GM18519 (cell line): Measurements from ENCODE around the gene TNFAIP8L2.

Experiments used
- ATAC-seq: cut with Tn5 transposase; IDR thresholded peaks from one replicate; pipeline ENCODE4 v1.9.1; 2021; ENCODE audit warnings: mild to moderate bottlenecking, moderate library complexity; ENCODE audit not compliant: unreplicated experiment, low FRiP score

Gene TNFAIP8L2

DNA sequence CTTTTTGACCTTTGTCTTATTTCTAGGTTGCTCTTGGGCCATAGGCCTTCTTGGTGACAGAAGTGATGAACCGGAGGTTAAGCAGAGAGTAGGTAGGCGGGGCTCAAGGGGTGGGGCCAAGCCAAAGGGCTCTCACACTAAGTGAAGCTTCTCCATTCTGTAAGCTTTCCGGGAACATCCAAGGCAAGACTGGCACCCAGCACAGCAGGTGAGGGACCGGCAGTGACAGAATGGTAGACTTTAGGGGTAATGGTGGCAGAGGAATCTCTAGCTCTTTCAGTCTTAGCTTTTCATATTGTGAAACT lies at the start of gene TNFAIP8L2:
TSS of gene TNFAIP8L2 (plus strand) at position 135 of the 305 bp plus-strand sequence. CDS start 2,049 bp downstream, outside the sequence.
- ATAC-seq: no peak

DNA sequence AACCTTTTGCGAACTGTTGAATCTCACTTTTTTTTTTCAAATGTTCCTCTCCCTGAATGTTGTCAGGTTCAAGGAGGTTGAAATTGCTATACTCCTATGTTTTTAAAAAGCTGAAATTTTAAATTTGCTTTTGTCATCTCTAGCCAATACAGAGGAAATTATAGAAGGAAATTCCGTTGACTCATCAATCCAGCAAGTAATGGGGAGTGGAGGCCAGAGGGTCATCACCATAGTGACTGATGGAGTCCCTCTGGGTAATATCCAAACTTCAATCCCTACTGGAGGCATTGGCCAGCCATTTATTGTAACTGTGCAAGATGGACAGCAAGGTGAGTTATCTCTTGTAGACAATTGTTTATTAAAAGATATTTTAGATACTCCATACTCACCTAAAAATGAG lies 49.6 kb upstream of the TNFAIP8L2 start:
- no peak for ATAC-seq

DNA sequence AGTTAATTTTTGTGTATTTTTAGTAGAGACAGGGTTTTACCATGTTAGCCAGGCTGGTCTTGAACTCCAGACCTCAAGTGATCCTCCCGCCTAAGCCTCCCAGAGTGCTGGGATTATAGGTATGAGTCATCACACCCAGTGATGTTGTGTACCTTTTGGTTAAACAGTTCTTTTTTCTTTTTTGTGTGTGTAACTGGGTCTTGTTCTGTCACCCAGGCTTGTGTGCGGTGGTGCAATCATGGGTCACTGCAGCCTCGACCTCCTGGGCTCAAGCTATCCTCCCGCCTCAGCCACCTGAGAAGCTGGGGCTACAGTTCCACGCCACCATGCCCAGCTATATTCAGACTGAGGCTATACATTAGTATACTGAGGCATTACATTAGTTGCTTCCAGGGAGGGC lies 48.1 kb upstream of the TNFAIP8L2 start:
- no peak for ATAC-seq

DNA sequence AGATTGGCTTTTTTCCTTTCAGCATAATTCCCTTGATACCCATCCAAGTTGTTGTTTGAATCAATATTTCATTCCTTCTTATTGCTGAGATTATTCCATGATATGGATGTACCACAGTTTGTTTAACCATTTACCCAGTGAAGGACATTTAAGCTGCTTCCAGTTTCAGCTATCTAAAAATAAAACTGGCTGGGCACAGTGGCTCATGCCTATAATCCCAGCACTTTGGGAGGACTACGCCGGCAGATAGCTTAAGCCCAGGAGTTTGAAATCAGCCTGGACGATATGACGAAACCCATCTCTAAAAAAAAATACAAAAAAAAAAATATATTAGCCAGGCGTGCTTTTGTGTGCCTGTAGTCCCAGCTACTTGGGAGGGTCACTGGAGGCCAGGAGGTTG lies 42.6 kb upstream of the TNFAIP8L2 start:
- ATAC-seq: no peak

DNA sequence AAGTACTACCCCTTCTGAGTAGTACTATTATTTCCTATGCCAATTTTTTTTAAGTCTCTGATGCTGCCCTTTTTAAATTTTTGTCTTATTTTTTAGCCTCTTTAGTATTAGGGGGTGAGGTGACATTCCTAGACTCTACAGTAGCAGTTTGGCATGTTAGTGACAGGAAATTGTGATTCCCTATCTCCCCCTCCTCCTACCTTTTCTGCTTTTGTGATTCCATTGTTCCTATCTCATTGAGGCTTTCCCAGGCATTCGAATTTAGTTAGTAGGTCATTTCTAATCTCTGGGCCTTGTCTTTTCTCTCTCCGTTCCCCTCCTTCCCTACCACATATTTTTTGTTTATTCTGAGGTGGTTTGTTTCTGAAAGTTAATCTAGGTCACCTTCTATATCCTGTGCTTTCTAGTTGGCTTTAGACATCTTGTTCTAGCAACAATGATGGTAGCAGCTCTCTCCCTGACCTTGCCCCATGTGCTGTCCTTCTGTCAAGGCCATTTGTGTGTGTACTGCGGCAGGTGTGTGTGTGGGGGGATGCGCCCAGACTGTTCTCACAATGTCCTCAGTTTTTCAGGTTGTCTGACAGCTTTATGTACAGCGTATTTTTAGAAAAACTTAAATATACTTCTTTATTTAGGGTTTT lies 31.6 kb upstream of the TNFAIP8L2 start:
- no peak for ATAC-seq

DNA sequence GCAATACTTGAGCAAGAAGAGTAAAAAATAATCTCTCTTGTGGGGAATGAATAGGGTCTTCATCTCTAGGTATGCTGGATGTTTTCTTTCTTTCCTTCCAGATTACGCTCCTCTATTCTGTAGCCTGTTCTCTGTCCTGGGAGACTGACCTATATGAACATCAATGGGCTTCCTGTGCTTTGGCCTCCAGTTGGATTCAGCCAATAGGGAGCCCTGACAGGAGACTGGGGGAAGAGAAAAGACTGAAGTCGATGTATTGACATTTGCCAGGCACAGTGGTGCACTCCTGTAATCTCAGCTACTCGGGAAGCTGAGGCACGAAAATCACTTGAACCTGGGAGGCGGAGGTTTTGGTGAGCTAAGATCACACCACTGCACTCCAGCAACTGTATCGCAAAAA lies 27.6 kb upstream of the TNFAIP8L2 start:
- no peak for ATAC-seq

DNA sequence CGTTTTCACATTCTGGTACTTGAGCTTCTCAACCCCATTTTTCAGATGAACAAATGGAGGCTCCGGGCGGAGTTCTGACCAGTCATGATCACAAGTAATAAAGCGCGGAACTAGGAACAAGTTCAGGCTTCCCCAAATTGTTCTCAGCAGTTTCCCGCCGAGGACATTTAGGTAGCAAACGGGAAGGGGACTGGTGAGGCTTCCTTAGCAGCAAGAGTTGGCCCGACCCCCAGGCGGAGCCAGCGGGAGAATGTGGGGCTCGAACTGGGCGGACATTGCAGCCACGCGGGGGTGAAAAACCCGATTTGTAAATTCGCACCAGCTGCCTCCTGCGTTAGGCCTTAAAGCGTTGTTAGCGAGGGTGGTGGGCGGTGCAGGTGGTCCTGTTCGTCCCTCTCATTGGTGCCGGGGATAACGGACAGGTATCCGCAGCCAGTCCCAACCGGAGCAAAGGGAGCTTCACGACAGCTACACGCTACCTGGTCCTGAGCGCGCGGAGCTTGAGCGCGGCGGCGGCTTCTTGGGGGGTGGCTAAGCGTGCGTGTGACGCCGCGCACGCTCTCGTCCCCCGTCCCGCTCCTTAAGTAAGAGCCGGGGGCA lies 25.4 kb upstream of the TNFAIP8L2 start:
- ATAC-seq: no peak

DNA sequence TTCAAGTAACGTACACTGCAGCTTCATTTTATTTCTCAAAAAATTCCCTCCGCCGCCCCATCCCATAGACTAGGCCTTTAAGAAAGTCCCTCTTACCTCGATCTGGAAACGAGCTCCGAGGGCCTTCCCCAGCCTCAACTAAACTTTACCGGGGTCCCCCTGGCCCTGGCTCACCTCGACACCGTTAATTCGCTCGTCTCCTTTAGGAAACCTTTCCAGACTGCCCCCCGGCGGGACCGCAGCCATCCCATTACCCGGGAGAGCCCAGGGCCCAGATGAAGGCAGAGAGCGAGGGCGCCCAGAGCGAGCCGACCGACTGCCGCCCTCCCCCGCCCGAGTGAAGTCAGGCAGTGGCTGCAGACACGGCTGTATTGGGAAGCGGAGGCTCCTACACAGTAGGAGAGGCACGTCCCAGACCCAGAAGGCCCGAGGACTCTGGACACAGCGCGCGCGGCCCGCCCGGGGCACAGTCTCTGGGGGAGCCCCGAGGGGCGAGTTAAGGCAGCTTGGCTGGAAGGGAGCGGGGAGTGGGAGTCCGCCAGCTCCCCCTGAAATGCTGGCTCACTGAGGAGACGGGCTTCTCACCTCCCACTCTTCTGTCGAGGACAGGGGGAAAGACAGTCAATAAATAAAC lies 24.6 kb upstream of the TNFAIP8L2 start:
- ATAC-seq: no peak

DNA sequence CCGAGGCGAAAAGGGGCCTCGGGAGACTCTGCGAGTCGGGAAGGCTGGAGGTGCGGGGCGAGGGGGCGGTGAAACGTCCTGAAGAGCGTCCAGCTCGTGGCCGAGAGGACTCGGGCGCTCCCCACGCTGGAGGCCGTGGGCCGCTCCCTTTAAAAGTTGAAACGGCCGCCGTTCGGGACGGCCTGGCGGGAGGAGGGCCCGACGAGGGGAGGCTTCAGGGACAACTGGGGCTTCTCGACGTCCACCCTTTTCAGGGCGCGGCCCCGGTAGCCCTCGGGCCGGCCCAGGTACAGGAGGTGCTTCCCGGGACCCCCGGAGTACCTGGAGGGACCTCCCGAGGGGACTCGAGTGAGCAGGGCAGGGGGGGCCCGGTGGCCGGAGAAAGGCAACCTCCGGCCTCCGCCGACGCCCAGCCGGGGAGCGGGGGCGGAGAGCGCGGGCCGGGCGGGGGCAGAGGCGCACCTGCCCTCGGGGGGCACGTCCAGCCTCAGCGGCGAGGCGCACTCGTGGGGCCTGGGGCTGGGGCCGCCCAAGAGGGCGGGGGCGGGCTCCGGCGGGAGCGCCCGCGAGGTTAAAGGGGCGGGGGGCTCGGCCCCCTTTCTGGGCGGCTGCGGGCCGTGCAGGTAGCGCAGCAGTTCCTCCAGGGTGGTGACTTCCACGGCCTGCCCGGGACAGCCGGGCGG lies 24.0 kb upstream of the TNFAIP8L2 start:
- no peak for ATAC-seq

DNA sequence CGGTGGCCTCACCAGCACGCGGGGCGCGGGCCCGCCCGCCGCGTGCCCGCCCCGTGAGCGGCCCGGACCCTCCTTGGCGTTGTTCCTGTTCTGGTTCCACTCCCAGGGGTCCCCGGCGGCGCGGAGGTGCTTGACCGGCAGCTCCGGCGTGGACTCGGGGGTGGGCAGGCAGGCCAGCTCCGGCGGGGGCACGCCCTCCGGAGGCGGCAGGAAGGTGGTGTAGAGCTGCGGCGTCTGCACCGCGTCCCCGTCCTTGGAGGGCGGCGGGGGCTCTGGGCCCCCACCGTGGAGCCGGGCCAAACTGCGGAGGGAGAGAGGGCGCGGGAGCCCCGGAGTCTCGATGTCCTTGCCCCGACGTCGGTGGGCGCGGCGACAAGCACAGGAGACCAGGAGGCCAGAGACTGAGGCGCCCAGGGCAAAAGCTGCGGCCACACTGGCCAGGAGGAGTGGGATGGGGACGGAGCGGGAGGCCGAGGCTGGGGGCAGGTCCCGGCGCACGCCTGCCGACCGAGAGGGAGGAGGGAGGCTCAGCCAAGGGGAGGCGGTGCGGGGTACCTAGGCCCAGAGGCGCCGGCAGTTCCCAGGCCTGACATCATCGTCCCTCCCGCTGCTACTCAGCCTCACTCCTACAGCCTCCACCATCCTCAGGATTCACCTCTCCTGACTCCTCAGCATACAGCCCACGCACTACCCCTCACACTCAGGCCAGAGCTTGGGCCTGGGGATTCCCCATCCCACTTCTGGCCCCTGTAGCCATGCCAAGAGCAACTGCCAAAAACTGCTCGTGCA lies 23.2 kb upstream of the TNFAIP8L2 start:
- no peak for ATAC-seq

DNA sequence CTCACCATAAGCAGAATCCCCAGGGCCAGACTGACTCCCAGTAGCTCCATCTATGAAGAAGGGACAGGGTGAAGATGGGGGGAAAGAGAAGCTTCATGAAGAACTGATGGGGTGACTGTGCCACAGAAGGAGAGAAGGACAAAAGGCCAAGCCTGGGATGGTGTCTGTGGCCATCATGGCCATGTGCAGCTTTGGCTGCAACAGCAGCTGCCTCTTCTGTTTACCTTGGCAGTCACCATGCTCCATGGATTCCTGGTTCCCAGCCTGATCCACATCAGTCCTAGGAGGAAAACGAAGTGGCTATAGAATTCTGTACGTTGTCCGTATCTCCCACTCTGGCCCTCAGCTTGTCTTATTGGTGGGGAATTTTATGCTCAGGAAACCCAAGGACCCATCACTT lies 22.1 kb upstream of the TNFAIP8L2 start:
- no peak for ATAC-seq

DNA sequence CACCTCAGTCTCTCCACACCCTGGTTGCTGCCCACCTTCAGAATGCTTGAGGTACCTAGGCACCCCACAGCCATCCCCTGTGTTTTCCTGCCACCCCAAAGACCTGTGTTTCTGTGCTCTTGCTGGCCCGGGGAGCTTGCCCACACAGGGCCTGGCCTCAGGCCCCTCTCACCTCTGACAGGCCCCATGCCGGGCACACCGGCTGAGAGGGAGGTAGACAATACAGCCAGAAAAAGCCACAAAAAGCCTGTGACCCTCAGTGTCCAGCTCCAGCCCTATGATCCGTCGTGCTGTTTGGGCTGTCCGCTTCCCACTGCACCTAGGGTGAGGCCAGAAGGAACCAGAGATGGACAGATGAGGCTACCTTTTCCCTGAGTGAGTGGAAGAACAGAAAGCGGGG lies 21.5 kb upstream of the TNFAIP8L2 start:
- ATAC-seq: no peak

DNA sequence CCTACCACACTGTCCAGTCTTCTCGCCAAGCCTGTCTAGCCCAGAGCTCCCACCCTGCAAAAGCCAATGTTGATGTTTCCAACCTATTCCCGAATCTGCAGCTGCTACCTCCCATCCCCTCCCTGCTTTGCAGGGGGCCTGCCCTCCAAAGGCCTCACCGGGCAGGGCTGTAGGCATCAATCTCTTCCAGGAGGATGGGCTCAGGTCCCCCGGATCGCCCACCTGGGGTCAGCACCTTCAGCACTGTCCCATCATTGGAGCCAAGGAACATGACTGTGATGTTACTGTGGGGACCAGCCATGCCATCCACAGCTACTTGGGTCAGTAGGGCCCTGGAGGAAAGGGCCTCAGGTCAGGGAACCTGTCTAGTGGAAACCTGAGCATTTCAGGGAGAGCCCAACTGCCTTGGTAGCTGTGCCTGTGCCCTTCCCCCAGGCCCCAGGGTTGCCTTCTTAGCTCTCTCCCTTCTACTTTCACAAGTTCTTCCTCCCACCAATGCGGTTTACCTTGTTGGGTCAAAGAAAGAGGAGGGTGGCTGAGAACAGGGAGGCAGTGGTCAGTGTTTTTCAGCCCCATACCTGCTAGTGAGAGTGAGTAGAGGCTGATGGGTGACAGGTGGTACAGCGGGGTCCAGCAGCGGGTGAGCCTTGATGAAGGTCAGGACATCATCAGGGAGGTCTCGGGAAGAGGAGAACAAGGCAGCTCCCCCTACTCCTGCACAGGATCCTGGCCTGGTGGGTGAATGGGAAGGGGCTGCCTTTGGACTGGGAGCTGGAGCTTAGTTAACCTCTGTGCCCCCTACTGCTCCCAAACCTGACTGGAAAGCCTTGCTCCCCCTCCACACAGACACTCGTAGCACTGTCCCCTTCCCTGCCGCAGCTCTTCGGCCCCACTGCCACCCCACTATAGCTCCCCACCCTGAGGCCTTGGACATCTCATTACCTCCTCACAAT lies 20.7 kb upstream of the TNFAIP8L2 start:
- ATAC-seq: no peak

DNA sequence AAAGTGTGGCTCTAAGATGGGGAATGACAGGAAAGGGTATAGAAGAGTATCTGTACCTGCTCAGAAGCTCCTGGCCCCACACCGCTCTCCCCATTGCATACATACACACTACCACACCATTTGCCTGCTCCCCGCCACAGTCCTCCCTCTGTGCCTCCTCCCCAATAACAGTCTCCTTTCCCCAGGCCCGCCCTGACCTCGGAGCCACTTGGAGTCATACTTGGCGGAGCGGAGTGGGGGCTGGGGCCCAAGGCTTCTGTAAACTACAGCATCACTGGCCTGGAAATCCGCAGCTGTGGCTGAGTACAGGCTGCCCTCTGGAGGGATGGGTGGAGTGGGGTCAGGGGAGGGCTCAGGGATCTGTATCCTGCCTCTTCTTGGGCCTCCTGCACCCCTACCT lies 18.7 kb upstream of the TNFAIP8L2 start:
- ATAC-seq: no peak

DNA sequence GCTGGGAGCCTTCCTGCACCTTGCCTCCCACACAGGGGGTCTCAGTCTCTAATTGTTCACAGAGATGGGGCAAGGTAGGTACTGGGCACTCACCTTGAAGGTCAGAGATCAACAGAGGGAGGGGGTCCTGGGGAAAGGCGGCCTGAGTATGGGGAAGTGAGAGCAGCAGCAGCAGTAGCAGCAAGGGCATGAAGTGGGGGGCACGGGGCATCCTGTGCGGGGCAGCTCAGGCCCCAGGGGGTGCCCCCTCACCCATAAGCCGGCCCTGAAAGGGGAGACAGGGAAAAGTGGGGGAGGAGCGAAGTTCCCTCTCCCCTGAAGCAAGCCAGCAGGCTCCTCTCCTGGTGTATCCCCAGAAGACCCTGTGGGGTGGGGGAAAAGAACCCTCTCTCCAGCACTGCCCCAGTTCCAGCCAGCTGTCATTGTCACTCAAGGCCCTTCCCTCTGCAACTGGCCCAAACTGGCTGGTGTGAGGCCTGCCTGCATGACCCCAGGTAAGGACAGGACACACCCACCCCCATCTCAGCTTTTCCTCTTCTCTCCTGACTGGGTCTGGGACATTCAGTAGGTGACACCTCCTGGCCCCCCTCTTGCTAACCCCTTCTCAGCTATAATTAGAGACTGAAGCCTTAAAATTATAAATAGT lies 13.9 kb upstream of the TNFAIP8L2 start:
- ATAC-seq: no peak

DNA sequence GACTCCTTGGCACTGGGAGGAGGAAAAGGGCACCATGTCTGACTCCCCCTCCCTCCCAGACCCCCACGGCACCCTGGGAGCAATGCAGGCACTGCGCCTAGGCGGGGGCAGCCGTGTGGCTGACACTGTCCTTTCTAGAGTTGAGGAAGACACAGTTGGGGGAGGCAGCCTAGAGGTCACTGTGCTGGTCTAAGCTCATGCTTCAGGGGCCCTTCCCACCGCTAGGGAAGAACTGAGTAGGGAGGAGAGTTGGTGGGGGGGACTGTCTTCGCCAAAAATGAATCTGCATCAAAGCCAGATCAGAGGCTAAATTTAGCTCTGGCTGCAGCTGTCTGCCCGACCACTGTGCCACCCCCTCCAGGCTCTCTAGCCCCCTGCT lies 13.4 kb upstream of the TNFAIP8L2 start:
- ATAC-seq: no peak

DNA sequence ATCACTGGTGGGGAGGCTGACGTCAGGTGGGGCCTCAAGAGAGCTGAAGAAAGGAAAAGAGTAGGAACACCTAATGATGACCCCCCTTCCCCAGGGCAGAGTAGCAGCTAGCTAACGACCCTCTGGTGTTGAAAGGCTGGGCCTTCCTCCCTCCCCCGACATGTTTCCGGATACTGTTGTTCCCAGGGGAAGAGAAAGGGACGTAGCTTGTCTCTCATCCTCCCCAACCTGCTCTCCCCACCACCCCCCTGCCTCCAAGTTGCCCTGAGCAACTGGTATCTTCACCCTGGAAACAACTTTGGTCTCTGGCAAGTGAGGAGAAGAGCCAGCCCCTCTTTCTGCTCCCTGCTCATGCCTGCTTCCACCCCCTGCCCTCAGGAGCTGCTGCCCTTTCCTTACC lies 12.5 kb upstream of the TNFAIP8L2 start:
- no peak for ATAC-seq

DNA sequence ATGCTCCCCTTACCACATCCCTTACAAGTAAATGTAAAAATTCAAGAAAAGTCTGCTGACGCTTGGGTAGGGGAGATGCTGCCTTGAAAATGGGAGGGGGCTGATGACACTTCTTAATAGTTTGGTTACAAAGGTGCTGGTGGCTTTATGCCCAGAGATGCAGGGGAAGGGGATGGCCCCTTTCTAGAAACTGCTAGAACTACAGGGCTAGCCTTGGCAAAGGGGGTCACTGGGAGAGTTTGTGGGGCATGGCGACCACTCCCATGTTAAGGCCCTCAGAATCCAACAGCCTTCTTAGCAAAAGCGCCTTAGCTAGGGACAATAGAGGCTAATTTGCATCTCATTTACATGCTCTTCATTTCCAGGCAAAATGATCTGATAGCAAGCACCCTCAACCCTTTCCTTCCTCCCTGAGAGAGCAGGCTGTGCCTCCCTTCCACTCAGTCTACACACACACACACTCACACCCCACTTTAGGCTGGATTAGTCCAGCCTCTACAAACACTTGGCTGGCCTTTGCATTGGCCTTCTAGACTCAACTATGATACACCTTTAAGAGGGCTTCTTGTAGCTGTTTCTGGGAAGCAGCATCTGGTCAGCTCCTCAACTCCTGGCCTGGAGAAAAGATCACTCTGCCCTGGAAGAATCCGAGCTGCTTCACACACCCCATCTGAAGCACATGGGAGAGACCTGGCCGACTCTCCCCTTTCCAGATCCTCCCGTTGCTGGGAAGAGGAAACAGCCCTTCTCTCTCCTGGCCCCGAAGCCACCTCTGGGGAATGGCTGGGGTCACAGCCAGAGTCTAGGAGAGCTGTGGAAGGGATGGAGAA lies 11.8 kb upstream of the TNFAIP8L2 start:
- no peak for ATAC-seq
